Measurements from ENCODE around the gene FAM200C.

Gene FAM200C

GRCh38 chr5:160363660-160364395 lies 36.0 kb downstream of the FAM200C start:
- no peak for DNase-seq

GRCh38 chr5:160363211-160363610 lies 36.6 kb downstream of the FAM200C start:
- DNase-seq: no peak

GRCh38 chr5:160361624-160362228 lies 38.1 kb downstream of the FAM200C start:
- DNase-seq: no peak

GRCh38 chr5:160360310-160360709 lies 39.5 kb downstream of the FAM200C start:
- no peak for DNase-seq

GRCh38 chr5:160359816-160360215 lies 40.0 kb downstream of the FAM200C start:
- no peak for DNase-seq

- DNase-seq: no peak
These were observed 40.6 kb downstream of the FAM200C start for GRCh38 chr5:160359242-160359641.

GRCh38 chr5:160357861-160358411 lies 41.9 kb downstream of the FAM200C start:
- DNase-seq: no peak

- DNase-seq: no peak
These were observed 42.5 kb downstream of the FAM200C start for GRCh38 chr5:160357394-160357793.

GRCh38 chr5:160356550-160357347 lies 43.1 kb downstream of the FAM200C start:
- DNase-seq: no peak

GRCh38 chr5:160354666-160355065 lies 45.2 kb downstream of the FAM200C start:
- no peak for DNase-seq

- no peak for DNase-seq
These were observed 46.5 kb downstream of the FAM200C start for GRCh38 chr5:160353379-160353778.

- no peak for DNase-seq
These were observed 47.5 kb downstream of the FAM200C start for GRCh38 chr5:160352308-160352707.

GRCh38 chr5:160349935-160350303 lies 49.9 kb downstream of the FAM200C start:
- DNase-seq: no peak

GRCh38 chr5:160349249-160349934 lies 50.5 kb downstream of the FAM200C start:
- DNase-seq: no peak

GRCh38 chr5:160348080-160348479 lies 51.8 kb downstream of the FAM200C start:
- DNase-seq: no peak

- no peak for DNase-seq
These were observed 52.4 kb downstream of the FAM200C start for GRCh38 chr5:160347448-160347847.

All from EL (cell line).